Progenitor cell of endocrine pancreas (in vitro differentiated cells): ENCODE results near the gene ERBB4. TPM values are rescaled to one million over a fixed set of nuclear protein-coding genes. Genes with fewer than 3 reads are reported as not detected.
"Not testable (repeated sequence)": the region's sequence is repeated elsewhere in the genome, so short reads cannot be mapped to it uniquely, and the experiment has no call there.

Experiments
- DNase-seq: peaks from one replicate; pipeline ENCODE4 v3.0.0; 2021; ENCODE audit warnings: low spot score; ENCODE audit not compliant: unreplicated experiment
- H3K27ac Mint-ChIP-seq: 2 replicates; pipeline ENCODE4 v1.8.0; 2021; ENCODE audit warnings: mild to moderate bottlenecking, moderate library complexity, mixed read lengths
- H3K27me3 Mint-ChIP-seq: 2 replicates; pipeline ENCODE4 v1.8.0; 2021; ENCODE audit warnings: mixed read lengths
- H3K36me3 Mint-ChIP-seq: 2 replicates; pipeline ENCODE4 v1.8.0; 2022; ENCODE audit warnings: mixed read lengths; ENCODE audit not compliant: insufficient read depth
- H3K4me1 Mint-ChIP-seq: 2 replicates; pipeline ENCODE4 v1.8.0; 2021; ENCODE audit warnings: low read depth, mixed read lengths
- H3K4me3 Mint-ChIP-seq: 2 replicates; pipeline ENCODE4 v1.8.0; 2021; ENCODE audit warnings: low read depth, mild to moderate bottlenecking, moderate library complexity, mixed read lengths
- H3K9me3 Mint-ChIP-seq: 2 replicates; pipeline ENCODE4 v1.8.0; 2021; ENCODE audit warnings: low read depth, mixed read lengths
- CTCF ChIP-seq: fragments of 200-600 bp; sonication (generic); IDR thresholded peaks from one replicate; pipeline ENCODE4 v1.5.0; 2021; ENCODE audit warnings: antibody characterized with exemption, mild to moderate bottlenecking; ENCODE audit not compliant: unreplicated experiment
- total RNA-seq: library from RNA; stranded (reverse); gene quantifications from 2 replicates; pipeline ENCODE4 v1.2.1, GENCODE V29; 2021

The ERBB4 gene
- total RNA-seq, 1 donor from 2014 or later: 43.8 TPM

GRCh38 chr2:211545582-211545981, 993.0 kb downstream of the ERBB4 start:
- H3K27me3 Mint-ChIP-seq: no peaks in the 10 kb centered on the region
- no peaks in the 10 kb centered on the region for H3K4me1 Mint-ChIP-seq
- no peak for DNase-seq
- no peaks in the 10 kb centered on the region for H3K36me3 Mint-ChIP-seq
- H3K9me3 Mint-ChIP-seq: no peaks in the 10 kb centered on the region
- TF ChIP-seq CTCF: no peak
- H3K4me3 Mint-ChIP-seq: no peak overlapping the region
- H3K27ac Mint-ChIP-seq: no peak overlapping the region

- H3K27ac Mint-ChIP-seq: no peak overlapping the region
- H3K4me1 Mint-ChIP-seq: peaks cover 7% of the 10 kb centered on the region
- TF ChIP-seq CTCF: no peak
- no peak for DNase-seq
- no peaks in the 10 kb centered on the region for H3K27me3 Mint-ChIP-seq
- peaks cover 5% of the 10 kb centered on the region for H3K9me3 Mint-ChIP-seq
- no peak overlapping the region for H3K4me3 Mint-ChIP-seq
- H3K36me3 Mint-ChIP-seq: peaks cover 4% of the 10 kb centered on the region
Measured at GRCh38 chr2:211534632-211535031, 1004.0 kb downstream of the ERBB4 start.

- not testable (repeated sequence) for H3K36me3 Mint-ChIP-seq, H3K4me3 Mint-ChIP-seq, DNase-seq, H3K27me3 Mint-ChIP-seq, H3K4me1 Mint-ChIP-seq, H3K27ac Mint-ChIP-seq
- H3K9me3 Mint-ChIP-seq: peaks cover 14% of the 10 kb centered on the region
Measured at GRCh38 chr2:211524248-211524647, 1014.4 kb downstream of the ERBB4 start.

- peaks cover 5% of the 10 kb centered on the region for H3K9me3 Mint-ChIP-seq
- H3K27me3 Mint-ChIP-seq: no peaks in the 10 kb centered on the region
- H3K4me1 Mint-ChIP-seq: peaks cover 7% of the 10 kb centered on the region
- no peaks in the 10 kb centered on the region for H3K36me3 Mint-ChIP-seq
- H3K4me3 Mint-ChIP-seq: no peak overlapping the region
- no peak for TF ChIP-seq CTCF
- no peak for DNase-seq
- no peak overlapping the region for H3K27ac Mint-ChIP-seq
Measured at GRCh38 chr2:211516537-211516936, 1022.1 kb downstream of the ERBB4 start.

GRCh38 chr2:211514049-211514448, 1024.6 kb downstream of the ERBB4 start:
- Mint-ChIP-seq H3K4me3 (no peak overlapping the region), H3K9me3 (peaks cover 5% of the 10 kb centered on the region), H3K27ac (no peak overlapping the region), H3K36me3 (no peaks in the 10 kb centered on the region), H3K4me1 (peaks cover 7% of the 10 kb centered on the region), H3K27me3 (no peaks in the 10 kb centered on the region)
- no peak for TF ChIP-seq CTCF
- no peak for DNase-seq

GRCh38 chr2:211513446-211513845, 1025.2 kb downstream of the ERBB4 start:
- no peak for TF ChIP-seq CTCF
- Mint-ChIP-seq H3K4me1 (peaks cover 7% of the 10 kb centered on the region), H3K4me3 (no peak overlapping the region), H3K36me3 (no peaks in the 10 kb centered on the region), H3K9me3 (peaks cover 6% of the 10 kb centered on the region), H3K27me3 (no peaks in the 10 kb centered on the region), H3K27ac (peak overlapping the region; percentile 87)
- DNase-seq: no peak
